ENCODE results near the gene PODXL. TPM values are rescaled to one million over a fixed set of nuclear protein-coding genes. Genes with fewer than 3 reads are reported as not detected.

Gene PODXL
- total RNA-seq, 2 experiments from 2014 or later = 0.62 to 1.3 TPM

DNA sequence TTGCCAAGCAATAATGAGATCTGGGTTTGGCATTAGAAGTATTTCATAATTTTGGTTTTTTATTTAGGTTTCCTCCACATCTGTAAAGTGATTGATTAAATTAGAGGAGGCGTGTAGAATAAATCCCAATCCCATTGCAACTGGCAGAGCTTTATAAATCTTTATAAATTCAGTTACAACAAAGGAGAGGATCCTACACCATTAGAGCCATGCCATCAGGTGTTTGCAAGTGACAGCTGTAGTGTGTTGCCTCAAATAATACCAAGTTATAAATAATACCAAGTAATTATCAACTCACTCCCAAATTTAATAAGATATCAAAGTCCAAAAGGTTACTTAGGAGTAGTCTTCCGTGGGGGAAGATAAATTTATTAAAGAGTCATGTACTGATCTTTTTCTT, 62.2 kb downstream of the PODXL start:
- intact Hi-C loops (cut with micrococcal nuclease) = no loop called here
- ChIA-PET CTCF (interaction anchor here (0.7 kb wide), 1 partner anchor 13 kb away, joined by 3 read pairs; no protein-coding TSS in a partner anchor), POLR2A (no interaction called here)
- Mint-ChIP-seq H3K36me3 (peaks cover 2% of the 10 kb centered on the region), H3K27me3 (no peaks in the 10 kb centered on the region), H3K27ac (no peak overlapping the region), H3K4me1 (ENCODE audit: low read depth) (no peaks in the 10 kb centered on the region), H3K9me3 (no peaks in the 10 kb centered on the region), H3K4me3 (no peak overlapping the region)
- DNase-seq = no peak

- DNase-seq = no peak
- H3K27me3 Mint-ChIP-seq = no peaks in the 10 kb centered on the region
- H3K4me3 Mint-ChIP-seq = no peak overlapping the region
- H3K27ac Mint-ChIP-seq = no peak overlapping the region
- CTCF ChIA-PET = interaction anchor here (0.7 kb wide), 1 partner anchor 14 kb away, joined by 3 read pairs; no protein-coding TSS in a partner anchor
- H3K9me3 Mint-ChIP-seq = no peaks in the 10 kb centered on the region
- intact Hi-C loops (cut with micrococcal nuclease) = no loop called here
- no peaks in the 10 kb centered on the region for H3K4me1 Mint-ChIP-seq (ENCODE audit: low read depth)
- POLR2A ChIA-PET = no interaction called here
- peaks cover 2% of the 10 kb centered on the region for H3K36me3 Mint-ChIP-seq
These were observed 62.8 kb downstream of the PODXL start for GRCh38 chr7:131493581-131493980.

GRCh38 chr7:131493081-131493480, 63.3 kb downstream of the PODXL start:
- intact Hi-C loops (cut with micrococcal nuclease) = no loop called here
- H3K27ac Mint-ChIP-seq = no peak overlapping the region
- H3K4me3 Mint-ChIP-seq = no peak overlapping the region
- ChIA-PET CTCF (interaction anchor here (1.2 kb wide), 1 partner anchor 14 kb away, joined by 3 read pairs; no protein-coding TSS in a partner anchor), POLR2A (interaction anchor here (1.0 kb wide), 1 partner anchor 8 kb away, joined by 4 read pairs; no protein-coding TSS in a partner anchor)
- peaks cover 3% of the 10 kb centered on the region for H3K36me3 Mint-ChIP-seq
- DNase-seq = no peak
- no peaks in the 10 kb centered on the region for H3K27me3 Mint-ChIP-seq
- no peaks in the 10 kb centered on the region for H3K9me3 Mint-ChIP-seq
- no peaks in the 10 kb centered on the region for H3K4me1 Mint-ChIP-seq (ENCODE audit: low read depth)

GRCh38 chr7:131489881-131490280, 66.5 kb downstream of the PODXL start:
- POLR2A ChIA-PET = no interaction called here
- Mint-ChIP-seq H3K9me3 (no peaks in the 10 kb centered on the region), H3K4me3 (no peak overlapping the region), H3K27ac (no peak overlapping the region), H3K27me3 (no peaks in the 10 kb centered on the region), H3K4me1 (ENCODE audit: low read depth) (no peaks in the 10 kb centered on the region), H3K36me3 (peaks cover 6% of the 10 kb centered on the region)
- intact Hi-C loops (cut with micrococcal nuclease) = no loop called here
- DNase-seq = no peak
- CTCF ChIA-PET = no interaction called here

DNA sequence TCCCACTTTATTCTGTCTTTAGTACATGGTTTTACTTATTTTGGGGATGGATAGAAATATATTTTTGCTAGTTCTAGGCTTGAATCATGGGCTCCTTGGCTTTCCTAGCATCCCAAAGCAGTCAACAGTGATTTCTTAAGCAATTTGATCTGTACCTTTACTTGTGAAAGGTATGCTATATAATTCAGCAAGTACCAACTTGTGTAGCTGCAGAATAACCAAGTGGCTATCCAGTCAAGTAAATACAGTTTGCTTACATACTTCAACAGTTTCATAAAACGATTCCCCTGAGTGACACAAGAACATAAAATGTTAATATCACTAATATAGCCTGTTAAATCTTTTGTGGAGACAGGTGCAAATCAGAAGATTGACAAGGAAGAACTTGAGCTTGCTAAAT, 67.2 kb downstream of the PODXL start:
- ChIA-PET POLR2A (no interaction called here), CTCF (interaction anchor here (1.2 kb wide), 1 partner anchor 25 kb away, joined by 4 read pairs; no protein-coding TSS in a partner anchor)
- Mint-ChIP-seq H3K9me3 (no peaks in the 10 kb centered on the region), H3K27me3 (no peaks in the 10 kb centered on the region), H3K27ac (no peak overlapping the region), H3K4me1 (ENCODE audit: low read depth) (no peaks in the 10 kb centered on the region), H3K36me3 (peaks cover 6% of the 10 kb centered on the region), H3K4me3 (no peak overlapping the region)
- no peak for DNase-seq
- intact Hi-C loops (cut with micrococcal nuclease) = no loop called here

GRCh38 chr7:131488361-131488760, 68.1 kb downstream of the PODXL start:
- Mint-ChIP-seq H3K4me1 (ENCODE audit: low read depth) (no peaks in the 10 kb centered on the region), H3K27ac (no peak overlapping the region), H3K36me3 (peaks cover 6% of the 10 kb centered on the region), H3K9me3 (no peaks in the 10 kb centered on the region), H3K27me3 (no peaks in the 10 kb centered on the region), H3K4me3 (no peak overlapping the region)
- no peak for DNase-seq
- POLR2A ChIA-PET = no interaction called here
- intact Hi-C loops (cut with micrococcal nuclease) = no loop called here
- CTCF ChIA-PET = interaction anchor here (1.2 kb wide), 1 partner anchor 26 kb away, joined by 4 read pairs; no protein-coding TSS in a partner anchor

GRCh38 chr7:131487217-131487616, 69.2 kb downstream of the PODXL start:
- Mint-ChIP-seq H3K4me3 (no peak overlapping the region), H3K4me1 (ENCODE audit: low read depth) (no peaks in the 10 kb centered on the region), H3K27ac (no peak overlapping the region), H3K36me3 (peaks cover 6% of the 10 kb centered on the region), H3K27me3 (no peaks in the 10 kb centered on the region), H3K9me3 (no peaks in the 10 kb centered on the region)
- intact Hi-C loops (cut with micrococcal nuclease) = no loop called here
- CTCF ChIA-PET = interaction anchor here (1.6 kb wide), 1 partner anchor 26 kb away, joined by 4 read pairs; no protein-coding TSS in a partner anchor
- POLR2A ChIA-PET = no interaction called here
- no peak for DNase-seq

- H3K36me3 Mint-ChIP-seq = peaks cover 6% of the 10 kb centered on the region
- no peak for DNase-seq
- no peaks in the 10 kb centered on the region for H3K4me1 Mint-ChIP-seq (ENCODE audit: low read depth)
- ChIA-PET CTCF (interaction anchor here (1.6 kb wide), 1 partner anchor 27 kb away, joined by 4 read pairs; no protein-coding TSS in a partner anchor), POLR2A (interaction anchor here (1.3 kb wide), 1 partner anchor 22 kb away, joined by 3 read pairs; no protein-coding TSS in a partner anchor)
- H3K4me3 Mint-ChIP-seq = no peak overlapping the region
- intact Hi-C loops (cut with micrococcal nuclease) = no loop called here
- no peaks in the 10 kb centered on the region for H3K27me3 Mint-ChIP-seq
- H3K27ac Mint-ChIP-seq = no peak overlapping the region
- H3K9me3 Mint-ChIP-seq = no peaks in the 10 kb centered on the region
These were observed 70.1 kb downstream of the PODXL start for GRCh38 chr7:131486346-131486745.

- no peaks in the 10 kb centered on the region for H3K4me1 Mint-ChIP-seq (ENCODE audit: low read depth)
- H3K9me3 Mint-ChIP-seq = no peaks in the 10 kb centered on the region
- H3K36me3 Mint-ChIP-seq = peaks cover 4% of the 10 kb centered on the region
- intact Hi-C loops (cut with micrococcal nuclease) = no loop called here
- no peak for DNase-seq
- H3K4me3 Mint-ChIP-seq = no peak overlapping the region
- H3K27ac Mint-ChIP-seq = no peak overlapping the region
- ChIA-PET CTCF (no interaction called here), POLR2A (no interaction called here)
- no peaks in the 10 kb centered on the region for H3K27me3 Mint-ChIP-seq
These were observed 72.8 kb downstream of the PODXL start for GRCh38 chr7:131483586-131483985.

DNA sequence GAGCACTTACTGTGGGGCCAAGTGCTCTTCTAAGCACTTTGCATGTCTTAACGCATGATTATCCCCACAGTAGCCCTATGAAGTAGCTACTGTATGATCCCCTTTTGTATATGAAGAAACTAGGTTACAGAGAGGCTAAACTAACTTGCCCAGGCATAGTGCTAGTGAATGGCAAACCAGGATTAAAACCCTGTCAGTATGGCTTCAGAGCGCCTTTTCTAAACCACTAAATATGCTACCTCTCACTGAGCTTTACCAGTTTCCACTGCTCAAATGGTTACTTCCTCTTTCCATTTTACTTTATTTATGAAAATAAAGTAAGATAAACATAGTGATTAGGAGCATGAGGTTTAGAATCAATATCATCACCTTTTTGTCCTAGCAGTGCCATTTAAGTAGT, 73.6 kb downstream of the PODXL start:
- H3K27me3 Mint-ChIP-seq = no peaks in the 10 kb centered on the region

DNA sequence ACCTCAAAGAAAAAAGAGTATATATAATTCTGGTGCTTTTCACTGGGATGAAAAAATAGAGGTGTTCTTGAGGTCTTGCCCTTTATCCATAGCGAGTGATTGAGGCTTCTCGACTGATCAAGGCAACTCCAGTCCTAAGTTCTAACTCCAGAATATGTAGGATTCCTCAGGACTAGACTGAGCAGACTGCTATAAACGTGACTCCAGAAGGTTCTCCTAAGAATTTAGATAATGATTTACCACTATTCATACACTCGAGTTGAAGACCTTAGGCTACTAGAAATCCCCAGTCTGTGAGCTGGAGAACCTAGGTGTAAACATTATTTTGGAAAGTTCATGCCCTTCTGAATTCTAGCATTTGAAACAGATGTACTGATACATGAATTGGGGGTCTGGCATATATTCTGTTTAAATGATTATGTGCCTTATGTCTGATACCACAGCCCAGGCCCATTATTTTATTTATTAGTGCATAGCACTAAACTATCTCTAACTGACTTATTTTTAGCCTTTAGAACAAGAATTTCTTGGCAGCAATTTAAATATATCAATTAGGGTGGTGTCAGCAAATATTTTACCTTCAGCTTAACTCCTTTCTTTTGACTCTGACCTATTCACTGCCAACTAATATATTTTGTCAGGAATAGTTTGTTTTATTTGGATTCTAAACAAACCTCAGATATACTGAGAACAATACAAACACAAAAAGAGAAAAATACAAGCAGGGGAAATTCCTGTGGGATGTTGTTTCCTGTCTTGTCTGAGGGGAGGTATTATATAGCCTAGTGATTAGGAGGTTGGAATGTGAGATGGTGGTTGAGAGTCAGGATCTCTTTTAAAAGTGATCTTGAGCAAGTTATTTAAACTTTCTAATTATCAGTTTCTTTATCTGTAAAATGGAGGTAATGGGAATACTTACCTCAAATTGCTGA, 75.8 kb downstream of the PODXL start:
- no peaks in the 10 kb centered on the region for H3K27me3 Mint-ChIP-seq
- H3K27ac Mint-ChIP-seq = no peak overlapping the region
- H3K4me3 Mint-ChIP-seq = no peak overlapping the region
- DNase-seq = no peak
- H3K9me3 Mint-ChIP-seq = no peaks in the 10 kb centered on the region
- intact Hi-C loops (cut with micrococcal nuclease) = no loop called here
- CTCF ChIA-PET = no interaction called here
- H3K4me1 Mint-ChIP-seq (ENCODE audit: low read depth) = no peaks in the 10 kb centered on the region
- peaks cover 1% of the 10 kb centered on the region for H3K36me3 Mint-ChIP-seq
- POLR2A ChIA-PET = no interaction called here

More for the DNA sequence above, 73.6 kb downstream of the PODXL start:
- no peak for DNase-seq
- no peaks in the 10 kb centered on the region for H3K9me3 Mint-ChIP-seq
- no peak overlapping the region for H3K27ac Mint-ChIP-seq
- ChIA-PET CTCF (interaction anchor here (1.0 kb wide), 1 partner anchor 30 kb away, joined by 3 read pairs; no protein-coding TSS in a partner anchor), POLR2A (no interaction called here)
- H3K36me3 Mint-ChIP-seq = peaks cover 3% of the 10 kb centered on the region
- no peak overlapping the region for H3K4me3 Mint-ChIP-seq
- H3K4me1 Mint-ChIP-seq (ENCODE audit: low read depth) = no peaks in the 10 kb centered on the region
- intact Hi-C loops (cut with micrococcal nuclease) = no loop called here

DNA sequence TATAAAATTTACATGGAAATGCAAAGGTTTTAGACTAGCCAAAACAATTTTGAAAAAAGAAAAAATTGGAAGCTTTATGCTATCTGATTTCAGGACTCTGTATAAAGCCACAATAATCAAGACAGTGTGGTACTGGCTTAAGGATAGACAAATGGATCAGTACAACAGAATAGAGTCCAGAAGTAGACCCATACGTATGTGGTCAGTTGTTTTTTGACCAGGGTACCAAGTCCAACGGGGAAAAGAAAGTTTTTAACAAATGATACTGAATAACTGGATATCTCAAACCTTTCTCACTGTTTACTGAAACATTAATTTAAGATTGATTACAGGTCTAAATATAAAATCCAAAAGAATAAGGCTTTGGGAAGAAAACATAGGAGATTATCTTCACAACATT, 79.7 kb downstream of the PODXL start:
- H3K27ac Mint-ChIP-seq = no peak overlapping the region
- POLR2A ChIA-PET = no interaction called here
- no peaks in the 10 kb centered on the region for H3K9me3 Mint-ChIP-seq
- no peaks in the 10 kb centered on the region for H3K4me1 Mint-ChIP-seq (ENCODE audit: low read depth)
- H3K4me3 Mint-ChIP-seq = no peak overlapping the region
- CTCF ChIA-PET = no interaction called here
- no peaks in the 10 kb centered on the region for H3K27me3 Mint-ChIP-seq
- intact Hi-C loops (cut with micrococcal nuclease) = no loop called here
- no peak for DNase-seq
- H3K36me3 Mint-ChIP-seq = peaks cover 13% of the 10 kb centered on the region

Measured in activated CD4-positive, alpha-beta memory T cell treated with anti-CD3 and anti-CD28 coated beads for 36 hours (primary cell).